A549 (cell line): ENCODE results near the gene NFE2. TPM values are rescaled to one million over a fixed set of nuclear protein-coding genes. Genes with fewer than 3 reads are reported as not detected.

ENCODE experiments used
- ATAC-seq, 2 experiments: fragments of 200-7000 bp in 1 of 2; fragments of >200 bp in 1 of 2; cut with Nextera tagmentation in 1 of 2; cut with Tn5 transposase in 1 of 2; 3 replicates each; pipeline versions ENCODE4 v1.8.0 to v1.9.1; 2018 to 2020; ENCODE audit warnings: mild to moderate bottlenecking in 1 of 2, moderate library complexity in 1 of 2
- CTCF ChIA-PET: fragments of 300-600 bp; sonication (Branson Sonifier 250); formaldehyde crosslinking; extraction: SDS; loops from one replicate; lab custom pipeline; 2021; ENCODE audit warnings: antibody characterized with exemption, inconsistent platforms; lab: Yijun Ruan, JAX
- POLR2A ChIA-PET: fragments of 350-600 bp; formaldehyde crosslinking; extraction: SDS; loops from one replicate; lab custom pipeline; 2021; ENCODE audit warnings: antibody characterized with exemption, inconsistent platforms; lab: Yijun Ruan, JAX
- DNase-seq, 2 experiments: peaks; one replicate each; pipeline versions ENCODE4 v3.0.0 to v3.0.0-alpha.2; 2011 to 2016; ENCODE audit warnings: low read depth in 1 of 2, low spot score in 1 of 2
- FAIRE-seq: peaks from 2 replicates; lab custom pipeline; 2011; peaks lifted over from hg19 to GRCh38; lab: Jason Lieb, UNC
- H3K27ac ChIP-seq, 2 experiments: fragments of >200 bp; sonication (Bioruptor Twin); formaldehyde crosslinking; 3 replicates each; pipeline ENCODE4 v1.5.1; 2016 to 2017
- H3K4me1 ChIP-seq: fragments of >200 bp; sonication (Bioruptor Twin); formaldehyde crosslinking; 3 replicates; pipeline ENCODE4 v1.6.1; 2016
- H3K4me2 ChIP-seq: fragments of >200 bp; sonication (Bioruptor Twin); formaldehyde crosslinking; 3 replicates; pipeline ENCODE4 v1.6.1; 2016
- H3K4me3 ChIP-seq: fragments of >200 bp; sonication (Bioruptor Twin); formaldehyde crosslinking; 3 replicates; pipeline ENCODE4 v1.5.1; 2016
- H3K9me3 ChIP-seq: fragments of >200 bp; sonication (Bioruptor Twin); formaldehyde crosslinking; 3 replicates; pipeline ENCODE4 v1.6.1; 2016
- BCL3 ChIP-seq: fragments of >200 bp; sonication (Bioruptor Twin); formaldehyde crosslinking; IDR thresholded peaks from 3 replicates; pipeline ENCODE4 v1.6.1; 2016
- CBX2 ChIP-seq: fragments of 200-600 bp; sonication (generic); IDR thresholded peaks from 2 replicates; pipeline ENCODE4 v1.6.1; 2016; ENCODE audit warnings: low read depth, mild to moderate bottlenecking, borderline replicate concordance
- CEBPB ChIP-seq, 2 experiments: fragments of >200 bp in 1 of 2; sonication (Bioruptor Twin) in 1 of 2; formaldehyde crosslinking in 1 of 2; IDR thresholded peaks; 2 replicates each; pipeline ENCODE4 v1.6.1; 2012 to 2016
- EHF ChIP-seq: fragments of 250-450 bp; sonication (Bioruptor Pico); IDR thresholded peaks from 2 replicates; pipeline ENCODE4 v1.5.0; 2020; ENCODE audit warnings: mild to moderate bottlenecking
- EHMT2 ChIP-seq: fragments of 200-600 bp; sonication (generic); IDR thresholded peaks from 2 replicates; pipeline ENCODE4 v1.6.1; 2016; ENCODE audit warnings: antibody characterized with exemption, low read depth, mild to moderate bottlenecking, moderate library complexity
- ELK1 ChIP-seq: fragments of 150-350 bp; IDR thresholded peaks from 2 replicates; pipeline ENCODE4 v1.6.1; 2014; ENCODE audit warnings: low read depth, mild to moderate bottlenecking, low read length
- ESRRA ChIP-seq: fragments of 150-350 bp; IDR thresholded peaks from 2 replicates; pipeline ENCODE4 v1.6.1; 2014; ENCODE audit warnings: mild to moderate bottlenecking, low read length, borderline replicate concordance
- HDAC2 ChIP-seq: fragments of 200-600 bp; sonication (generic); IDR thresholded peaks from 2 replicates; pipeline ENCODE4 v1.6.1; 2016
- HES2 ChIP-seq: fragments of >200 bp; sonication (Bioruptor Twin); formaldehyde crosslinking; IDR thresholded peaks from 2 replicates; pipeline ENCODE4 v1.6.1; 2016
- HEYL ChIP-seq: fragments of 250-450 bp; sonication (Bioruptor Pico); IDR thresholded peaks from 2 replicates; pipeline ENCODE4 v1.8.0; 2021; ENCODE audit warnings: mild to moderate bottlenecking, moderate library complexity
- HOXB5 ChIP-seq: fragments of 250-450 bp; sonication (Bioruptor Pico); IDR thresholded peaks from 2 replicates; pipeline ENCODE4 v1.5.0; 2020; ENCODE audit warnings: mild to moderate bottlenecking, moderate library complexity
- JUN ChIP-seq, 2 experiments: fragments of >200 bp; sonication (Bioruptor Twin); formaldehyde crosslinking; IDR thresholded peaks; 2 replicates in 1 of 2; 3 replicates in 1 of 2; pipeline ENCODE4 v1.6.1; 2016 to 2017
- NPAS2 ChIP-seq: fragments of 250-450 bp; sonication (Bioruptor Pico); IDR thresholded peaks from 2 replicates; pipeline ENCODE4 v1.8.0; 2022; ENCODE audit warnings: mild to moderate bottlenecking, moderate library complexity, borderline replicate concordance
- PBX3 ChIP-seq: IDR thresholded peaks from 2 replicates; pipeline ENCODE4 v1.6.1; 2012
- POLR2A ChIP-seq: IDR thresholded peaks from 2 replicates; pipeline ENCODE4 v1.6.1; 2012; ENCODE audit warnings: mild to moderate bottlenecking, low read length
- RAD21 ChIP-seq, 2 experiments: fragments of >200 bp in 1 of 2; sonication (Bioruptor Twin) in 1 of 2; formaldehyde crosslinking in 1 of 2; IDR thresholded peaks in 1 of 2; conservative IDR thresholded peaks in 1 of 2; 2 replicates in 1 of 2; 3 replicates in 1 of 2; pipeline ENCODE4 v1.6.1; 2012 to 2018; ENCODE audit warnings: inconsistent platforms in 1 of 2
- REST ChIP-seq: fragments of 200-600 bp; sonication (generic); IDR thresholded peaks from 2 replicates; pipeline ENCODE4 v1.6.1; 2016; ENCODE audit warnings: antibody characterized with exemption, mild to moderate bottlenecking, moderate library complexity
- RNF2 ChIP-seq: fragments of 200-600 bp; sonication (generic); IDR thresholded peaks from 2 replicates; pipeline ENCODE4 v1.6.1; 2016; ENCODE audit warnings: low read depth, mild to moderate bottlenecking, antibody characterized with exemption, moderate library complexity, borderline replicate concordance
- TFCP2L1 ChIP-seq: fragments of 250-450 bp; sonication (Bioruptor Pico); IDR thresholded peaks from 2 replicates; pipeline ENCODE4 v1.5.0; 2021; ENCODE audit warnings: mild to moderate bottlenecking
- USF2 ChIP-seq: fragments of 450-650 bp; IDR thresholded peaks from 2 replicates; pipeline ENCODE4 v1.6.1; 2014; ENCODE audit warnings: antibody characterized with exemption
- ZC3H11A ChIP-seq: fragments of 450-650 bp; IDR thresholded peaks from 2 replicates; pipeline ENCODE4 v1.6.1; 2014; ENCODE audit warnings: antibody characterized with exemption, mild to moderate bottlenecking
- ZSCAN20 ChIP-seq: fragments of 250-450 bp; sonication (Bioruptor Pico); IDR thresholded peaks from 2 replicates; pipeline ENCODE4 v1.8.0; 2022; ENCODE audit warnings: mild to moderate bottlenecking, moderate library complexity
- WGBS: methylation state at CpG from one replicate; pipeline ENCODE4 v1.1.6; 2017; ENCODE audit errors: missing lambda C conversion rate; 5-methylcytosine and 5-hydroxymethylcytosine counted together
- polyA plus RNA-seq, 4 experiments: library from polyadenylated mRNA; depleted of rRNA in 3 of 4; stranded (reverse); fragments of >200 nt; fragmentation: RNase III in 1 of 4; extraction: RNeasy Plus Mini Kit Qiagen cat#74134 plus additional on column Dnase treatment in 1 of 4; gene quantifications; 2 replicates in 3 of 4; 3 replicates in 1 of 4; pipeline ENCODE4 v1.2.3, GENCODE V29; 2011 to 2017

The NFE2 gene
- polyA plus RNA-seq, 2 of the 4 experiments (the other 2 are of a cell fraction), result 0.30 to 0.52 TPM

GRCh38 chr12:54298904-54299303 lies 1.9 kb downstream of the NFE2 start:
- no peak for DNase-seq
- no peak for FAIRE-seq
- H3K4me1 ChIP-seq, result peaks cover 23% of the 10 kb centered on the region
- ATAC-seq, result no peak
- WGBS, result 86% methylated on average over 5 of the region's 5 CpGs
- TF ChIP-seq ELK1 (no peak), CEBPB (IDR thresholded peaks at IDR 0.05) (no peak), NPAS2 (CRISPR knock-in tag) (no peak), REST (no peak), PBX3 (no peak), USF2 (no peak), ZSCAN20 (CRISPR knock-in tag) (no peak), HOXB5 (CRISPR knock-in tag) (no peak), HDAC2 (no peak), RAD21 (conservative IDR thresholded peaks at IDR 0.05 in 1 of 2, IDR thresholded peaks at IDR 0.05 in 1 of 2) (no peak), JUN (IDR thresholded peaks at IDR 0.05) (no peak), TFCP2L1 (CRISPR knock-in tag) (no peak), EHMT2 (no peak), BCL3 (no peak), HES2 (no peak)
- no peak overlapping the region for H3K27ac ChIP-seq
- no peak overlapping the region for H3K4me2 ChIP-seq
- ChIA-PET CTCF (interaction anchor here (0.8 to 3.3 kb wide), 11 partner anchors 9 to 85 kb away, joined by 3 to 18 read pairs (median 3); no protein-coding TSS in a partner anchor), POLR2A (interaction anchor here (0.9 to 1.2 kb wide), 2 partner anchors 12 to 19 kb away, joined by 3 to 5 read pairs; partner anchors contain the start of genes CBX5 and HNRNPA1)
- H3K9me3 ChIP-seq, result no peaks in the 10 kb centered on the region
- H3K4me3 ChIP-seq, result no peak overlapping the region

- ATAC-seq (no peak), FAIRE-seq (no peak), DNase-seq (no peak)
- peaks cover 18% of the 10 kb centered on the region for H3K4me1 ChIP-seq
- H3K4me2 ChIP-seq, result no peak overlapping the region
- WGBS, result 77% methylated on average over 5 of the region's 5 CpGs
- no peaks in the 10 kb centered on the region for H3K9me3 ChIP-seq
- ChIA-PET CTCF (interaction anchor here (0.7 to 9.4 kb wide), 10 partner anchors 12 to 84 kb away, joined by 3 to 86 read pairs (median 6); partner anchors contain the start of gene COPZ1), POLR2A (no interaction called here)
- TF ChIP-seq POLR2A, result no peak
- no peak for TF ChIP-seq ESRRA
- no peak for TF ChIP-seq EHF (CRISPR knock-in tag)
- TF ChIP-seq RNF2, result no peak
- TF ChIP-seq ZC3H11A, result no peak
- no peak for TF ChIP-seq HEYL (CRISPR knock-in tag)
- no peak for TF ChIP-seq CBX2
- no peak overlapping the region for H3K4me3 ChIP-seq
- no peak overlapping the region for H3K27ac ChIP-seq
Observed at GRCh38 chr12:54296393-54297099, 4.3 kb downstream of the NFE2 start.
